ENCODE measurements around the gene FAM240A. TPM values are rescaled to one million over a fixed set of nuclear protein-coding genes. Genes with fewer than 3 reads are reported as not detected.

FAM240A gene
- total RNA-seq, 2 donors from 2014 or later: not detected

- peaks cover 0 to 5% of the 10 kb centered on the region in 2 donors for H3K9me3 Mint-ChIP-seq
- H3K36me3 Mint-ChIP-seq: peaks cover 0 to 8% of the 10 kb centered on the region in 2 donors
- no peak overlapping the region for H3K27ac Mint-ChIP-seq
- ATAC-seq (no peak), DNase-seq (ENCODE audit: low spot score in 2 of 2) (no peak)
These were observed 28.6 kb downstream of the FAM240A start for GRCh38 chr3:46640927-46641326.

GRCh38 chr3:46642971-46643370, 30.6 kb downstream of the FAM240A start:
- Mint-ChIP-seq H3K27ac (no peak overlapping the region), H3K9me3 (peaks cover 0 to 5% of the 10 kb centered on the region in 2 donors)
- no peak for ATAC-seq

GRCh38 chr3:46643701-46644100, 31.4 kb downstream of the FAM240A start:
- DNase-seq (ENCODE audit: low spot score in 2 of 2): no peak
- Mint-ChIP-seq H3K36me3 (peaks cover 0 to 8% of the 10 kb centered on the region in 2 donors), H3K27ac (no peak overlapping the region), H3K9me3 (peaks cover 0 to 5% of the 10 kb centered on the region in 2 donors)
- no peak for ATAC-seq

More at GRCh38 chr3:46642971-46643370, 30.6 kb downstream of the FAM240A start:
- H3K36me3 Mint-ChIP-seq: peaks cover 0 to 8% of the 10 kb centered on the region in 2 donors
- DNase-seq (ENCODE audit: low spot score in 2 of 2): no peak

- ATAC-seq: no peak
- Mint-ChIP-seq H3K36me3 (no peaks in the 10 kb centered on the region), H3K9me3 (no peaks in the 10 kb centered on the region), H3K27ac (no peak overlapping the region)
- DNase-seq (ENCODE audit: low spot score in 2 of 2): no peak
These were observed 34.4 kb downstream of the FAM240A start for GRCh38 chr3:46646700-46647099.

- Mint-ChIP-seq H3K9me3 (no peaks in the 10 kb centered on the region), H3K27ac (no peak overlapping the region), H3K36me3 (no peaks in the 10 kb centered on the region)
- no peak for DNase-seq (ENCODE audit: low spot score in 2 of 2)
- ATAC-seq: no peak
These were observed 35.8 kb downstream of the FAM240A start for GRCh38 chr3:46648096-46648495.

GRCh38 chr3:46649436-46649835, 37.1 kb downstream of the FAM240A start:
- Mint-ChIP-seq H3K36me3 (no peaks in the 10 kb centered on the region), H3K27ac (no peak overlapping the region), H3K9me3 (no peaks in the 10 kb centered on the region)
- no peak for ATAC-seq
- no peak for DNase-seq (ENCODE audit: low spot score in 2 of 2)

GRCh38 chr3:46651084-46651483, 38.8 kb downstream of the FAM240A start:
- Mint-ChIP-seq H3K9me3 (no peaks in the 10 kb centered on the region), H3K27ac (no peak overlapping the region), H3K36me3 (no peaks in the 10 kb centered on the region)
- no peak for ATAC-seq
- DNase-seq (ENCODE audit: low spot score in 2 of 2): no peak

GRCh38 chr3:46655271-46655670, 42.9 kb downstream of the FAM240A start:
- H3K27ac Mint-ChIP-seq: no peak overlapping the region
- no peaks in the 10 kb centered on the region for H3K36me3 Mint-ChIP-seq
- ATAC-seq (no peak), DNase-seq (ENCODE audit: low spot score in 2 of 2) (no peak)
- H3K9me3 Mint-ChIP-seq: no peaks in the 10 kb centered on the region

GRCh38 chr3:46656778-46657556, 44.6 kb downstream of the FAM240A start:
- Mint-ChIP-seq H3K27ac (no peak overlapping the region), H3K9me3 (no peaks in the 10 kb centered on the region), H3K36me3 (no peaks in the 10 kb centered on the region)
- ATAC-seq (no peak), DNase-seq (ENCODE audit: low spot score in 2 of 2) (no peak)

- H3K9me3 Mint-ChIP-seq: no peaks in the 10 kb centered on the region
- H3K36me3 Mint-ChIP-seq: no peaks in the 10 kb centered on the region
- ATAC-seq (no peak), DNase-seq (ENCODE audit: low spot score in 2 of 2) (peak in 1 of 2 donors; percentile 45)
- no peak overlapping the region for H3K27ac Mint-ChIP-seq
These were observed 47.0 kb downstream of the FAM240A start for GRCh38 chr3:46659285-46659684.

- no peaks in the 10 kb centered on the region for H3K36me3 Mint-ChIP-seq
- ATAC-seq: no peak
These were observed 47.7 kb downstream of the FAM240A start for GRCh38 chr3:46660003-46660402.

GRCh38 chr3:46660543-46661523, 48.5 kb downstream of the FAM240A start:
- no peaks in the 10 kb centered on the region for H3K36me3 Mint-ChIP-seq
- peak in 1 of 2 donors; percentile 48 for DNase-seq (ENCODE audit: low spot score in 2 of 2)

More at GRCh38 chr3:46660003-46660402, 47.7 kb downstream of the FAM240A start:
- DNase-seq (ENCODE audit: low spot score in 2 of 2): no peak
- Mint-ChIP-seq H3K27ac (no peak overlapping the region), H3K9me3 (no peaks in the 10 kb centered on the region)

GRCh38 chr3:46661776-46662766, 49.7 kb downstream of the FAM240A start:
- ATAC-seq (no peak), DNase-seq (ENCODE audit: low spot score in 2 of 2) (peak in 1 of 2 donors; percentile 50)
- H3K36me3 Mint-ChIP-seq: no peaks in the 10 kb centered on the region
- H3K9me3 Mint-ChIP-seq: no peaks in the 10 kb centered on the region
- no peak overlapping the region for H3K27ac Mint-ChIP-seq

More at GRCh38 chr3:46660543-46661523, 48.5 kb downstream of the FAM240A start:
- H3K9me3 Mint-ChIP-seq: no peaks in the 10 kb centered on the region
- no peak for ATAC-seq
- no peak overlapping the region for H3K27ac Mint-ChIP-seq

GRCh38 chr3:46662771-46663551, 50.6 kb downstream of the FAM240A start:
- ATAC-seq (no peak), DNase-seq (ENCODE audit: low spot score in 2 of 2) (no peak)
- Mint-ChIP-seq H3K9me3 (no peaks in the 10 kb centered on the region), H3K27ac (peak overlapping the region in 1 of 2 donors; percentile 58), H3K36me3 (no peaks in the 10 kb centered on the region)

GRCh38 chr3:46663591-46664135, 51.3 kb downstream of the FAM240A start:
- DNase-seq (ENCODE audit: low spot score in 2 of 2) (peak in 1 of 2 donors; percentile 44), ATAC-seq (peak; percentile 31 to 52)
- peak overlapping the region in 1 of 2 donors; percentile 58 for H3K27ac Mint-ChIP-seq
- H3K9me3 Mint-ChIP-seq: no peaks in the 10 kb centered on the region
- no peaks in the 10 kb centered on the region for H3K36me3 Mint-ChIP-seq

All from activated naive CD4-positive, alpha-beta T cell treated with anti-CD3 and anti-CD28 coated beads, Interleukin-2, amount 50 U/mL, for 72 hours (primary cell).